ENCODE data around the gene COL12A1.

GRCh38 chr6:75049308-75049707 is 156.5 kb downstream of the COL12A1 start:
- TF ChIP-seq CTCF (IDR thresholded peaks at IDR 0.05) = no peak
- no peak for TF ChIP-seq POLR2A (IDR thresholded peaks at IDR 0.05)
- no peak for TF ChIP-seq EP300 (IDR thresholded peaks at IDR 0.05)
